T1000 (cell line): ENCODE data around the gene ATF6B.
A peak's percentile ranks its signal among the peaks of the same experiment; 100 is the strongest.

Experiments
- DNase-seq: peaks from one replicate; lab custom pipeline; 2025; ENCODE audit warnings: mixed read lengths; lab: John Stamatoyannopoulos, UW

The ATF6B gene

DNA sequence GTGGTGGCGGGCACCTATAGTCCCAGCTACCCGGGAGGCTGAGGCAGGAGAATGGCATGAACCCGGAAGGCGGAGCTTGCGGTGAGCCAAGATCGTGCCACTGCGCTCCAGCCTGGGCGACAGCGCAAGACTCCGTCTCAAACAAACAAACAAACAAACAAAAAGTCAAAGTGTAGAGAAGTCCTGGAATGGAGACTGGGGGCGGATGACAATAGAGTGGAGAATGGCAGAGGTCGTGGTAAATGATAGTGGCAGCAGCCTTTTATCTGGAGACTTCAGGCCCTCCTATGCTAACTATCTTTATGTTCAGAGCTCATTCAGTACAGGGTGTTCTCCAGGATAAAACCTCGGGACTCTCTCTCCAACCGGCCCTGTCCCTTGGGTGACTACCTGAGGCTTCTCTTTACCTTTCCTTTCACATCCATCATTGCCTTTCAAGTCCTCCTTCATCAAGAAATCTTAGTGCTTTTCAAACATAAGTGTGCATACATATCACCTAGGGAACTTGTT lies 3.4 kb upstream of the ATF6B start:
- DNase-seq, result no peak

DNA sequence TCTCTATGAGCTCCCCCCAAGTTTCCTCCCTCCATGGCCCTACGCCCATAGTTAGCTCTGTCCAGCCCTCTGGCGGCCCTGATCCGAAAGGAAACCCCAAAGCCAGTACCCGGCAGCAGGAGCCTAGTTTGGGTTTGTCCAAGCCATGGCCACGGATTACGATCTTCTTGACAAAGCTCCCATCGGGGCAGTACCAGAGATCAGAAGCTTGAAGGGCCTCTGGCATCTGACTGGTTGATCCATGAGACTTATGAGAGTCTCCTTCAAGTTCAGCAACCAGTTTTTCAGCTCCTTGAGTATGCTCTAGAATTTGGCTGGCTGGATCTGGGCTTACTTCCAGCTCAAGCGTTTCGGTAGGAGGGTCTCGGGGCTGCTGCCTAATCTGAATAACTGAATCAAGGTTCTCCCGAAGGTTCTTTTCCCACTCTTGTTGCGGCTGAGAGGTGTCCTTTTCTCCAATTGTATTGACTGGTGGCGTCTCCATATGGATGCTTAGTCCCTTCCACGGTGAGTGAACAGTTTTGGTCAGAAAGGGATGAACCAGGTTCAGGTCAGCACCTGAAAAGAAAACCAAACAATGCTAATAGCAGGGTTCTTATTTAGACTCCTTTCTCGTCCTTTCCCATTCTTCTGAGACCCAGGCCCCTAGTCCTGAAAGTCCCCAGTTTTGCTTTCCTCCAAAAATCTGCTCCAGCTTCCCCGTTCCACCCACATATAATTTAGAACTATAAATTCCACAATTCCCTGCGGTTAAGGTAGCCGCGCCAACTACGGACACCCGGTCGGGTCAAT lies 1.4 kb upstream of the ATF6B start:
- DNase-seq, result no peak

DNA sequence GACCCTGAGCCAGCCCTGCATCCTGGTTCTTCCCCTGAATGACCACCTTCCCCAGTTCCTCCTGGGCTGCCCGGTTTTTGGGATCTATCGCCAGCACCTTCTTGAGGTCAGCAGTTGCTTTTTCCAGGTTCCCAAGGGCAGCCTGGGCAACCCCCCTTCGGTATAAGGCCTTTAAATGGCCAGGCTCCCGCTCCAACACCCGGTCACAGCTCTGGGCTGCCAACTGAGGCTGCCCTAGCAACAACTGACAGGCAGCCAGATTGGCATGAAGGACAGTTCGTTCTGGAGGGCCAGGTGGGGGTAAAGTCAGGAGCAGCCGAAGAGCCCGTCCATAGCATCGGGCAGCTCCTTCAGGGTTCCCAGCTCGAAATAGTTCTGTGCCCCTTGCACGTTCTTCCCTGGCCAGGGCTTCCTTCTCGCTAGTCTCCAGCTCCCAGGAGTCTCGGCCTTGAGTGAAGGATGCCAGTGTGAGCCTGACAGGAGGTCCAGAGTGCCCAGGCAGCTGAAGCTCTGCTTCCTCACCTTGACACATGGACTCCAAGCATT lies 778 bp upstream of the ATF6B start:
- no peak for DNase-seq

DNA sequence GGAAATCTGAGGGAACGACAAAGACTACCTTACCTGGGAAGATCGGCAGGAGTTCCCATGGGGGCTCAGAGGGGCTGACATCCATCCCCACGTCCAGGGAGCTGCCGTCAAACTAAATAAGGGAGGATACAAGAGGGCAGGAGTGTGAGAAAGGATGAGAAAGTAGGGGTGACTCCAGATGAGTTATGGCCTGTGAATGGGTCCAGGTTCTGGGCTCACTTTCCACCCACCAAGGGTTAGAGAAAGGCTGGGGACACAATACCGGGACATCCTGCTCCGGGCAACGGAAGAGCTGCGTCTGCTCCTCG lies 683 bp downstream of the ATF6B start:
- no peak for DNase-seq

DNA sequence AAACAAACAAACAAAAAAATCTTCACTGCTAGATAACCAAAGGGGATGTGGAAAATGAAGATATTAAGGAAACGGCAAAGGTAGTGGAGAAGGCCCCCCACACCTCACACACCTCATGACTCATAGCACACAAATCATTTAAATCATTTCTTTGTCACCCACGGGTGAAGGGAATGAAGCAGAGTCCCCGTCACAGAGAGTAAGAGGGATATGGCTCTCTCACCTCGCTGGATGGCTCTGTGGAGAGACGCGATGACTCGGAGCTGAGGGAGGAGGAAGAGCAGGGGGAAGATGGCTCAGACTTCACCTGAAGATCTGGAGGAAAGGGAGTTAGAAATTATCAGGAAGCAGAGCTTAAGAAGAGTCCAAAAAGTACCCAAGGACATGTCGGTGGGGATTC lies 1.2 kb downstream of the ATF6B start:
- DNase-seq, result no peak

DNA sequence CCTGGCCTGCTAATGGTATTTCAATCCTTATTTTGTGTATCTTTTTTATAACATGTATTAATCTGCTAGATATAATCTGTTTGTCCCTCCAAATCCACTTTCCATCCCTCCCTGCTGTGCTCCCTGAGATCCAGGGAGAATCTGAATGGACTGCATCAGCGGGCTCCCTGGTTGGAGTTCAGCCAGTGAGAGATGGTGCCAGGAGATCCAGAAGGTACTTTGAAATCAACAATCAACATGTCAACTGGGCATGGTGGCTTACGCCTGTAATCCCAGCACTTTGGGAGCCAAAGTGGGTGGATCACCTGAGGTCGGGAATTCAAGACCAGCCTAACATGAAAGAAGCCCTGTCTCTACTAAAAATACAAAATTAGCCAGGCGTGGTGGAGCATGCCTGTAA lies 4.4 kb downstream of the ATF6B start:
- DNase-seq, result no peak

DNA sequence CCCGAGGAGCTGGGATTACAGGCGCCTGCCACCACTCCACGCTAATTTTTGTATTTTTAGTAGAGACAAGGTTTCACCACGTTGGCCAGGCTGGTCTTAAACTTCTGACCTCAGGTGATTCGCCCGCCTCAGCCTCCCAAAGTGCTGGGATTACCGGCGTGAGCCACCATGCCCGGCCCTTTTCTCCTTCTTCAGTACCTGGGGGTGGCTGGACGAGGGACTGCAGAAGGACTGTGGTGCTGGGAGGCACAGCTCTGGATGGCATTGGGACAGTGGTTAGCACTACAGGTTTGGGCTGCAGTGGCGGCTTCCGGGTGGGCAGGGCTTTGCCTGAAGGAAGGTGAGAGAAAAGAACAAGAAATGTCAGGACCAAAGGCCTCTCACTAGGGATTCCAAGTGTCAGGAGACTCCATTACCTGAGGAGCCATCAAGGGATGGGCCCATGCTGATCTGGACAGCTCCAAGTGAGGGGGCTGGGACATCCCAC lies 7.4 kb downstream of the ATF6B start:
- DNase-seq, result no peak

DNA sequence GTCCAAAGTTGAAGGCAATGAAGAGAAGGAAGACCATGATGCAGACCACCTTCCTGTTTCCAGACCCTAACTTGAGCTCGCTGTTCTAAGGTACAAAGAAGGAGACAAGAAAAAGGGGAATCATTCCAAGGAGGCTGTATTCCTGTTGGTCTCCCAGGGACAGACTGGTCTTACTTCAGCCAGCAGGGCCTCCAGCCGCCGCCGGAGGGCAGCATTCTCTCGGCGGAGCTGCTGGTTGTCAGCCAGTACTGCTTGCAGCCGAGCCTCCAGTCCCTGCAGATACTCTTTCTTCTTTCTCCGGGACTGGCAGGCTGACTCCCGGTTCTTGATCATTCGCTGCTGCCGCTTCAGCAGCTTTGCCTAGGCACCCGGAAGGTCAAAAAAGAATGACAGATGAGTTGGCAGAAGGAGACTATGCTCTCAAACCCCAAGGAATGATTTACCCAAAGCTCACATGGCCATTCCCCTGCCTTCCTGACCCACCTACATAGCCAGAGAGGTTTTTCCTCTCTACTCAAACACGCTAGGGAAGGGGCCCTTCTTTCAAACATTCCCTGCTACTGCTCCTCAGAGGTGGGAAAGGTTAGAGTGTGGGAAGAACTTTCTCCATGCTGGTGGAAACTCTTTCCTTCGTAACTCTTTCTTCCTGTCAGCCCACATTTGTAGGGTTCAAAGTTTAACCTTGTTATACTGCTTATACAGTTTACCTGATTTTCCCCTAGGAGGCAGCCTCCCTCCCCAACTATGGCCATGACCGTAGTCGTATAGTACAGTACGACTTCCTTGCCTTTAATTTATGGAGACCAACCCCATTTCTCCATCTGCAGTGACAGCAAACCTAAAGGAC lies 9.0 kb downstream of the ATF6B start:
- peak; percentile 64 for DNase-seq

DNA sequence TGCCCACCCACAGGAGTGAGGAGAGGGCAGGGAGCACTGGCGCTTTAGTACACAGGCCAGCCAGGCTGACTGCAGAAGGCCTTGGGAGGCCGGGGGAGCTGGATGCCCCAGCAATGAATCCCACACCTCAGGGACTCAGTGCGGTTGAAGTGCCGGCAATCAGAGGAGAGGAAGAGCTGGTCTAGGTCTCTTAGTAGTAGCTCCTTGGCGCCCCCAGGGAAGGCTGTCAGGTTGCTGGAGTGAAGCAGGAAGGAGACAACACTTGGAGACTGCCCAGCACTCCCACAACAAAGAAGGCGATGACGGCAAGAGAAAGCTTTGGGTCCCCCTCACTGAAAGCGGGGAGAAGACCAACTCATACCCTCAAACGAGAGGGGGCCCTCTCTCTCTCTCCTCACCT lies 10.6 kb downstream of the ATF6B start:
- no peak for DNase-seq

DNA sequence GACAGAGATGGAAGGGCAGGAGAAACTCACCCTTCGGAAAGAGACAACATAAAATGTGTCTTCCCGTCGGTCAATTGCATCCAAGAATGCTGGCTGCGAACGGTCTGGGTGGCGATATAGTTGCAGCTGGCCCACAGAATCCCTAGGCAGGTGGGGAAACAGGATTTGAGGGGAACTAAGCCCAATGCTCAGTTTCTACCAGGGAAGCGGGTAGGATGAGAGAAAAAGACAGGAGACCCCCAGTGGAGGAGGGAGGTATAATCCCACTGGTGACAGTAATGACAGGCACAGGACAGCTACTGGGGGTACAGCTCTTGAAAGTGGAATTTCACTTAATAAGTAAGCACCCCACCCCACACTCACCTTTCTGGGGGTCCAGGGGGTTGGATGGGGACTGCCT lies 11.4 kb downstream of the ATF6B start:
- DNase-seq, result no peak

DNA sequence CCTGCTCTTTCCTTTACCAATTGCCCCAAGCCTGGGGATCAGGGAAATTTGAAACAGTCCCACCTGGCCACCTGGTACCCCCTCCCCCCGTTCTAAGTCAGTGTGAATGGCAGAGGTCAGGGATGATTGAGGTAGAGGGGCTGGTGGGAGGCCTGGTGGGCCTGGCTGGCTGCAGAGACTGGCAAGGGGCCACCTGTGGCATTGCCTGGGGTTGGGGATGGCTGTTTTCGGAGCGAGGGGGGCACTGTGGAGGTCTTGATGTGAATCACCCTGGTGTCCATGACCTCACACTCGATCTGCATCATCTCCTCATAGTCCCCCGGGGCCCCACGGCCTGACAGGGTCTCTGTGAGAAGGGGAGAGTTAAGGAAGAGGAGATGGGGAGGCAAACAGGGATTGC lies 12.4 kb downstream of the ATF6B start:
- no peak for DNase-seq

DNA sequence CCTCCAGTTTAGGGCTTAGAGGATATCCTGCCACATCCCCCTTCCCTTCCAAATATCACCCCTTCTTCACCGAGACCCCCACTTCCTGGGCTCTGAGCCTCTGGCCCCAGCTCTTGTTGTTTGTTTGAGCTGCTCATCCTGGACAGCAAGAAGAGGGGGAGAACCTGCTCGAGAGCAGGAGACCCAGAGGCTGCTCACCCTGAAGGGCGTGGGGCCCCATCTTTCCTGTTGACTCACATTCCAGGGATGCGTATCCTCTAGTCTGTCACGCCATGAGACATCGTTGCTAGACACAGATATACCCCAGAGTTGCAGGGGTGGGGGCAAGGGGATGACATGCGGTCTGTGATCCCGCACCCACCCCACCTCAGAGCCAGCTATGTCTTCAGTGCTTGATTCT lies 13.2 kb downstream of the ATF6B start:
- DNase-seq, result peak; percentile 65

DNA sequence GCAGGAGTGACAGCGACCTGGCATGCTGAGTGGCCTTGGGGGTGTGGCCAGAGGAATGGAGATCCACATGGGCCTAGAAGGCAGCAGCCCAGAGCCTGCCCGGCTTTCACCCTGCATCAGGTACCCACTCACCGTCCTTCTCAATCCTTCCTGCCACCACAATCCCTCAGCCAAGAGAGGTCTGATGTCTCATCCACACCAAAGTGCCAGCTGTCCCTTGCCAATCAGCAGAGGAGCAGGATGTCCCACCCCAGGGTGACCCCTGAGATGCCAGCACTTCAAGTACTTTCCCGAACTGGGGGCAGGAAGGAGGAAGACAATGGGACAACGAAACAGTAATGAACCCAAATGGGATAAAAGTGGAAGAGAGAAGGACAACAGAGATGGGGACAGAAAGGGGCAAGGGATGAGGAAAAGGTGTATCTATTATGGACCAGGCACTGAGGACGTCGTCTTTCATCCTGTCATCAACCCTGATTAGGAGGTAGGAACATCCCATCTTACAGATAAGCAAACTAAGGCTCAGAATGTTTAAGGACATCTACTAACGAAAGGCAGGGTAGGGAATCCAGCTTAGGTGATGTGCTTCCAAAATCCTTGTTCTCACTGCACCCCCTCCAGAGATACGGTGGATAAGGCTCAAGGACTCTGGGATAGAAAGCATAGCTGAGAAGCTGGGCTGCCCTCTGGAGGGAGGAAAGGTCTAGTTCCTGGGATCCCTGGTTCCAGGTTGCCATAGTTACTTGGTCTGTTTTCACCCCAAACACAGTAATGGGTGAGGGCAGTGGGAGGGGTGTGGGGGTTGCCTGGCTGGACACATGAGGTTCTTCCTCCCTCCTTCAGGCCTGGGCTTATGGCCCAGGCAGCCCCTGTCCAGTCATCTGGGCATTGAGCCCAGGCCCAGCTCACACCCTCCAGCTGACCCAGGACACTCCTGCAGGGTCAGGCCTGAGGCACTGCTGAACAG lies 14.4 kb downstream of the ATF6B start:
- DNase-seq, result peak; percentile 89

DNA sequence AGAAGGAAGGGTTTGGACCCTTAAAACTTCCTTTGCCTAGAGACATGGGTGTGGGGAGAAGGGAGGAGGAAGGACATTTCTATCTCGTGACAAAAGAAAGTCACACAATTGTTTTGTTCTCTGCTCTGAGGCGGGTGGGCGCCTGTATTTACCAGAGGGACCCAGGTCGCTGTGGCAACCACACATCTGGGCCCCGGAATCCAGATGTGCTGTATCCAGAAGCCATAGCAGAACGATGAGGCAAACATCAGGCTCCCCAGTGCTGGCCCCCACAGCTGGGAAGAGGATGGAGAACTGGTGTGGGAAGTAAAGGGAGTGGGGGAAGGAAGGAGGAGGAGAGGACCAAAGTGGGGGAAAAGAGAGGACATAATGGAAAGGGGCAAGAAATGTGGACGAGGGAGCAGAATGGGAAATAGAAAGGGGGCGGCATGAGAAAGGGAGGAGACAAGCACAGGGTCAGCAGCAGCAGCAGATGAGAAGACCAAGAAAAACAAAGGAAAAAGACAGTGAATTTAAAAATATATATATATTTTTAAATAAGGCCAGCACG lies 15.5 kb downstream of the ATF6B start:
- no peak for DNase-seq

DNA sequence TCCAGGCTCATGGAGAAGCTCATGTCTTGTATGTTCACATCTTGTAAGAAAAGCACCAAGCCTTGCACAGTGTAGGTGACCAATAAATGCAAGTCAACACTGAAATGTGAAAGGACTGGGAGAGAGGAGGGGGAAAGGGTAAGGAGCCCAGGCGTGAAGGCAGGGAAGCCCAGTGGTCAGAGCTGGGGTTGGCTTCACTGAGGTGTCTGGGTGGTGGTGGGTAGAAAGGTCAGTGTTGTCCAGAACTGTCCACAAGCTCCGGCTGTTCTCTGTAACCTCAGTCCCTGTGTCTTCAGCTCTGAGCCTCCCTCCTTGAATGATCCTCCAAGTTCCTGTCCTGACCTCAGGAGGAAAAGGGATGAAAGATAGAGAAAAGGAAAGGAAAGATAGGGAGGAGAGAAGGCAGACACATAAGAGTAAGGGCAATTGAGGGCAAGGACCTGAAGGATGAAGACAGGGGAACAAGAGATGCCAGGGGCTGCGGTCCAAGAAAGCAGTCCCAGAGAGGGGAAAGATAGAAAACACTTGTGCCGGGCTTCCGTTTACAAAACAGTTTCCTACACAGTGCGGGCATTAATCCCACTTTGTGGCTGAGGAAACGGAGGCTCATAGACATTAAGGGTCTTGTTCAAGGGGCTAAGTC lies 16.5 kb downstream of the ATF6B start:
- no peak for DNase-seq

DNA sequence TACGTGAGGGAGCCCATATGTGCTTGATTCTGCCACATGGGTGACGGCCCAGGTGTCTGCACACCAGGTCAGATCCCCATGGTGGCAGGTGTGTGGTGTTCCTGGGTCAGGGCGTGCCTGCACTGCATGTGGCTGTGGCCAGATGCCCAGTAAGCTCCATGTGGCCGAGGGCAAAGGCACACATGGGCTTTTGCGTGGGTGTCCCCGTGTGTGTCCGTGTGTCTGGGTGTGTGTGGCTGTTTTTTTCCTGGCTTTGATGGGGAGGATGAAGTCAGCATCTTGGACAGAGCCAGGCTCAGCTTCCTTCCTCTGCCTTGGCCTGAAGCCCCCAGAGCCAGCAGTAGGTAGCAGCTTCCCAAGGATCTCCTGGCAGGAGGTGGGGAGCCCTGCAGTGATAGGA lies 17.4 kb downstream of the ATF6B start:
- no peak for DNase-seq

DNA sequence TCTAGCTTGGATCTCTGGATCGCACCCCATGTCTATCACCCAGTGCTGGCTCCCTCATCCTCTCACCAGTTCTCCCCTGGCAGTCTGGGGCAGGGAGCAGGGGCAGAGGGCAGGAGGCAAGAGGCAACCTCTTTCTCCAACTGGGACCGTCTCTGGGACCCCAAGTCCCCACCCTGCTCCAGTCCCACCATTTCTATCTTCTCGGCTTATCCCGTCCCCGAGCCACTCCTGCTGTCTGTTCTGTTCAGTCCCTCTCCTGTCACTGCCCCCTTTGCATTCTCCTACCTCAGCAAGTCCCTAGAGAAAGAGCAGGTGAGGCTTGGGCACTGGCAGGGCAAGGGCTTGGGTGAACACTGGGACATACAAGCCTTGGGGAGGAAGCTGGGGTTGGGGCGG lies 18.3 kb downstream of the ATF6B start:
- DNase-seq, result no peak

DNA sequence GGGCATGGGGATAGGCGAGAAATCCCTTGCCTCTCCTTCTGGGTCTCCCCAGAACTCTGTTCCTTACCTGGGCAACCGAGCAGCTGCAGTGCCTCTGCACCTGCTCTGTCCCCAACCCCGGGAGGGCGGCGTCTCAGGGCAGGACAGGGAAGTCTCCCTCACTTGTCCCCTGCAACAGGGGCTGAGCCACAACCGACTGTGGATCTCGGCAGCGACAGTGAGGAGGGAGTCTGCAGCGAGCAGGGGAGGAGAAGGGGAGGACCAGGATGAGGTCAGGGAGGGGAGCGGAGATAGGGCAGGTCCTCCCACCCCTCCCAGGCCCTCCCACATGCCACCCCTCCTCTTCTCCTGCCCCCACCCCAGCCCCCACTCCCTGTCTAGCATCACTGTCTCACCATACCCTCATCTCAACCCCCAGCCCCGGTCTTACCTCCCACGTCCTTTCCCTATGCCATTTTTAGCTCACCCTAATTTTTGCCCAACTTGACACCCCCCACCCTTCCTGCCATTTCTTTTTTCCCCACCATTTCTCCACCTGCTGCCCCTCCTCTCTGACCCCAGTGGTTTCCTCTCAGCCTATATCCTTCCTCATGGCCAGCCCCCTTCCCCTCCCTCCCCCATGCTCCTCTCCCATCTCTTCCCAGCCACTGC lies 18.8 kb downstream of the ATF6B start, which contains the start of gene TNXB:
TNXB (minus strand) TSS at position 225 of the 651 bp plus-strand sequence. CDS start 11,140 bp downstream, outside the sequence.
- no peak for DNase-seq

DNA sequence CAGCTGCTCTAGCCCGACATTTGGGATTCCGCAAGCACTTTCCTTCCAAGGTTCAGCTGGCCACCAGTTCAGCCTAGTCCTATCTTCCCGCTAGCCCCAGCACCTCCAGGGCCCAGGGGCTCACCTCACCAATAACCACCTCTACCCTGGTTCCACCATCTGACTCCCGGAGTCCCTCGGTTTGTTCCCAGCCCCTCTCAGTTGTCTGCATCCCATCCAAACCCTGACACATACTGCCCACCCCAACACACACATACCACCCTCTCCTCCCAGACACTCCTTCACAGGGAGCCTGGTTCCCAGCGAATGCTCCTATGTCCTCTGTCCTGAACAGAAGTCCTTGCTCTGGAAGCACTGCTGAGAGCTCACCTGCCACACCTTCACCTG lies 19.3 kb downstream of the ATF6B start:
- DNase-seq, result no peak

DNA sequence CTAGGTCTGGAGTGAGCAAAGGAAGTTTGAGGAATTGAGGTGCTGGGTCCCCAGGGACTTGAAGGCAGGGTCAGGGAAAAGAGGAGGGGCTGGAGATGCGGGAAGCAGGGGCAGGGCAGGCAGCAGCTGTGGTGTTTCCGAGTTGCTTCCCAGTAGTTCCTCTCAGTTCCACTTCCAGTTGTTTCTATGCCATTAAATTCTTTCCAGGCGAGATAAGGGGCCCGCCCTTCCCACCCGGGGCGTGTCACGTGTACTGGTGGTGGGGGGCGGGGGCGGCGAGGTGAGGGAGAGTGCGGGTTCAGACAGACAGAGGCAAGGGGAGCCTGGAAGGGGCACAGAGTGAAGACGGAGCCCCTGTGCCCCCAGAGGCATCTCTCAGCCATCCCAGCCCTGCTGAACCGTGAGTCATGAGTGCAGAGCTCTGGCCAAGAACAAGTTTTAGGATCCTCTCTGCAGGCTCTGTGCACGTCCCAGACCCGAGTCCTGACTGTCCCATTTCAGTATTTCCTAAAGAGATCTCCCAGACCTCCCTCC lies 19.9 kb downstream of the ATF6B start:
- DNase-seq, result peak; percentile 71
